A549 (cell line): Measurements from ENCODE around the gene MIP. TPM values are rescaled to one million over a fixed set of nuclear protein-coding genes. Genes with fewer than 3 reads are reported as not detected.

Experiments
- ATAC-seq, 2 experiments: fragments of 200-7000 bp in 1 of 2; fragments of >200 bp in 1 of 2; cut with Nextera tagmentation in 1 of 2; cut with Tn5 transposase in 1 of 2; 3 replicates each; pipeline versions ENCODE4 v1.8.0 to v1.9.1; 2018 to 2020; ENCODE audit warnings: mild to moderate bottlenecking in 1 of 2, moderate library complexity in 1 of 2
- CTCF ChIA-PET: fragments of 300-600 bp; sonication (Branson Sonifier 250); formaldehyde crosslinking; extraction: SDS; loops from one replicate; lab custom pipeline; 2021; ENCODE audit warnings: antibody characterized with exemption, inconsistent platforms; lab: Yijun Ruan, JAX
- POLR2A ChIA-PET: fragments of 350-600 bp; formaldehyde crosslinking; extraction: SDS; loops from one replicate; lab custom pipeline; 2021; ENCODE audit warnings: antibody characterized with exemption, inconsistent platforms; lab: Yijun Ruan, JAX
- DNase-seq, 2 experiments: peaks; one replicate each; pipeline versions ENCODE4 v3.0.0 to v3.0.0-alpha.2; 2011 to 2016; ENCODE audit warnings: low read depth in 1 of 2, low spot score in 1 of 2
- FAIRE-seq: peaks from 2 replicates; lab custom pipeline; 2011; peaks lifted over from hg19 to GRCh38; lab: Jason Lieb, UNC
- H3K27ac ChIP-seq, 2 experiments: fragments of >200 bp; sonication (Bioruptor Twin); formaldehyde crosslinking; 3 replicates each; pipeline ENCODE4 v1.5.1; 2016 to 2017
- H3K4me1 ChIP-seq: fragments of >200 bp; sonication (Bioruptor Twin); formaldehyde crosslinking; 3 replicates; pipeline ENCODE4 v1.6.1; 2016
- H3K4me2 ChIP-seq: fragments of >200 bp; sonication (Bioruptor Twin); formaldehyde crosslinking; 3 replicates; pipeline ENCODE4 v1.6.1; 2016
- H3K4me3 ChIP-seq: fragments of >200 bp; sonication (Bioruptor Twin); formaldehyde crosslinking; 3 replicates; pipeline ENCODE4 v1.5.1; 2016
- H3K9me3 ChIP-seq: fragments of >200 bp; sonication (Bioruptor Twin); formaldehyde crosslinking; 3 replicates; pipeline ENCODE4 v1.6.1; 2016
- CBX2 ChIP-seq: fragments of 200-600 bp; sonication (generic); IDR thresholded peaks from 2 replicates; pipeline ENCODE4 v1.6.1; 2016; ENCODE audit warnings: low read depth, mild to moderate bottlenecking, borderline replicate concordance
- CEBPB ChIP-seq, 2 experiments: fragments of >200 bp in 1 of 2; sonication (Bioruptor Twin) in 1 of 2; formaldehyde crosslinking in 1 of 2; IDR thresholded peaks; 2 replicates each; pipeline ENCODE4 v1.6.1; 2012 to 2016
- CHD2 ChIP-seq: fragments of 150-350 bp; IDR thresholded peaks from 2 replicates; pipeline ENCODE4 v1.6.1; 2014; ENCODE audit warnings: low read length; ENCODE audit not compliant: partially characterized antibody
- ELK1 ChIP-seq: fragments of 150-350 bp; IDR thresholded peaks from 2 replicates; pipeline ENCODE4 v1.6.1; 2014; ENCODE audit warnings: low read depth, mild to moderate bottlenecking, low read length
- ESRRA ChIP-seq: fragments of 150-350 bp; IDR thresholded peaks from 2 replicates; pipeline ENCODE4 v1.6.1; 2014; ENCODE audit warnings: mild to moderate bottlenecking, low read length, borderline replicate concordance
- HEYL ChIP-seq: fragments of 250-450 bp; sonication (Bioruptor Pico); IDR thresholded peaks from 2 replicates; pipeline ENCODE4 v1.8.0; 2021; ENCODE audit warnings: mild to moderate bottlenecking, moderate library complexity
- MAFK ChIP-seq: fragments of 450-650 bp; IDR thresholded peaks from 2 replicates; pipeline ENCODE4 v1.6.1; 2014; ENCODE audit not compliant: partially characterized antibody
- NFE2L2 ChIP-seq: fragments of 150-350 bp; conservative IDR thresholded peaks from 2 replicates; pipeline ENCODE4 v1.6.1; 2014; ENCODE audit warnings: low read length
- POLR2A ChIP-seq: IDR thresholded peaks from 2 replicates; pipeline ENCODE4 v1.6.1; 2012; ENCODE audit warnings: mild to moderate bottlenecking, low read length
- RFX5 ChIP-seq: fragments of 450-650 bp; IDR thresholded peaks from 2 replicates; pipeline ENCODE4 v1.7.1; 2014; ENCODE audit warnings: antibody characterized with exemption, mild to moderate bottlenecking, moderate library complexity
- SREBF2 ChIP-seq: fragments of 450-650 bp; IDR thresholded peaks from 2 replicates; pipeline ENCODE4 v1.6.1; 2014; ENCODE audit warnings: mild to moderate bottlenecking, moderate library complexity
- ZNF302 ChIP-seq: fragments of 250-450 bp; sonication (Bioruptor Pico); IDR thresholded peaks from 2 replicates; pipeline ENCODE4 v1.9.0; 2021; ENCODE audit warnings: inconsistent platforms, mild to moderate bottlenecking, moderate library complexity
- WGBS: methylation state at CpG from one replicate; pipeline ENCODE4 v1.1.6; 2017; ENCODE audit errors: missing lambda C conversion rate; 5-methylcytosine and 5-hydroxymethylcytosine counted together
- polyA plus RNA-seq, 4 experiments: library from polyadenylated mRNA; depleted of rRNA in 3 of 4; stranded (reverse); fragments of >200 nt; fragmentation: RNase III in 1 of 4; extraction: RNeasy Plus Mini Kit Qiagen cat#74134 plus additional on column Dnase treatment in 1 of 4; gene quantifications; 2 replicates in 3 of 4; 3 replicates in 1 of 4; pipeline ENCODE4 v1.2.3, GENCODE V29; 2011 to 2017
- TF ChIP-seq, protein P1 (sequence below): IDR thresholded peaks from 2 replicates; pipeline ENCODE4 v1.6.1; 2012; ENCODE audit warnings: low read depth, borderline replicate concordance
- TF ChIP-seq, protein P2 (sequence below): fragments of >200 bp; sonication (Bioruptor Twin); formaldehyde crosslinking; IDR thresholded peaks from 3 replicates; pipeline ENCODE4 v1.5.1; 2016
- TF ChIP-seq, protein P3 (sequence below): IDR thresholded peaks from 2 replicates; pipeline ENCODE4 v1.6.1; 2012
- TF ChIP-seq, protein P4 (sequence below): fragments of 200-600 bp; sonication (generic); IDR thresholded peaks from 2 replicates; pipeline ENCODE4 v1.6.1; 2016; ENCODE audit warnings: antibody characterized with exemption, mild to moderate bottlenecking, moderate library complexity
- TF ChIP-seq, protein P5 (sequence below): fragments of 250-450 bp; sonication (Bioruptor Pico); IDR thresholded peaks from 2 replicates; pipeline ENCODE4 v1.5.0; 2020; ENCODE audit warnings: low read depth, mild to moderate bottlenecking, moderate library complexity

Gene MIP
- polyA plus RNA-seq, 2 of the 4 experiments (the other 2 are of a cell fraction) = not detected

GRCh38 chr12:56488041-56488955 lies 33.8 kb upstream of the MIP start, which contains the start of gene GLS2:
Gene GLS2, minus strand, starts transcription at chr12:56488161. Its CDS starts 43 bp downstream, at chr12:56488118.
- Histone ChIP-seq H3K4me3 (peak within 1 kb of the TSS; percentile 35), H3K4me1 (peaks cover 17% of the 10 kb centered on the region), H3K4me2 (peak within 1 kb of the TSS; percentile 70), H3K27ac (peak within 1 kb of the TSS; percentile 8 to 19; a peak in 3 of 6 replicates), H3K9me3 (no peaks in the 10 kb centered on the region)
- ATAC-seq = peak; percentile 85 to 93
- FAIRE-seq = no peak
- TF ChIP-seq ELK1 = no peak
- TF ChIP-seq CEBPB (IDR thresholded peaks at IDR 0.05) = peak in 1 of 2 experiments; percentile 47; a peak in 1 of 4 replicates
- TF ChIP-seq, protein P1, sequence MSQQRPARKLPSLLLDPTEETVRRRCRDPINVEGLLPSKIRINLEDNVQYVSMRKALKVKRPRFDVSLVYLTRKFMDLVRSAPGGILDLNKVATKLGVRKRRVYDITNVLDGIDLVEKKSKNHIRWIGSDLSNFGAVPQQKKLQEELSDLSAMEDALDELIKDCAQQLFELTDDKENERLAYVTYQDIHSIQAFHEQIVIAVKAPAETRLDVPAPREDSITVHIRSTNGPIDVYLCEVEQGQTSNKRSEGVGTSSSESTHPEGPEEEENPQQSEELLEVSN = peak; percentile 99
- TF ChIP-seq, protein P2, sequence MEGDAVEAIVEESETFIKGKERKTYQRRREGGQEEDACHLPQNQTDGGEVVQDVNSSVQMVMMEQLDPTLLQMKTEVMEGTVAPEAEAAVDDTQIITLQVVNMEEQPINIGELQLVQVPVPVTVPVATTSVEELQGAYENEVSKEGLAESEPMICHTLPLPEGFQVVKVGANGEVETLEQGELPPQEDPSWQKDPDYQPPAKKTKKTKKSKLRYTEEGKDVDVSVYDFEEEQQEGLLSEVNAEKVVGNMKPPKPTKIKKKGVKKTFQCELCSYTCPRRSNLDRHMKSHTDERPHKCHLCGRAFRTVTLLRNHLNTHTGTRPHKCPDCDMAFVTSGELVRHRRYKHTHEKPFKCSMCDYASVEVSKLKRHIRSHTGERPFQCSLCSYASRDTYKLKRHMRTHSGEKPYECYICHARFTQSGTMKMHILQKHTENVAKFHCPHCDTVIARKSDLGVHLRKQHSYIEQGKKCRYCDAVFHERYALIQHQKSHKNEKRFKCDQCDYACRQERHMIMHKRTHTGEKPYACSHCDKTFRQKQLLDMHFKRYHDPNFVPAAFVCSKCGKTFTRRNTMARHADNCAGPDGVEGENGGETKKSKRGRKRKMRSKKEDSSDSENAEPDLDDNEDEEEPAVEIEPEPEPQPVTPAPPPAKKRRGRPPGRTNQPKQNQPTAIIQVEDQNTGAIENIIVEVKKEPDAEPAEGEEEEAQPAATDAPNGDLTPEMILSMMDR = no peak
- TF ChIP-seq POLR2A = peak; percentile 10; the same call in 1 of the 2 replicates
- TF ChIP-seq, protein P3, sequence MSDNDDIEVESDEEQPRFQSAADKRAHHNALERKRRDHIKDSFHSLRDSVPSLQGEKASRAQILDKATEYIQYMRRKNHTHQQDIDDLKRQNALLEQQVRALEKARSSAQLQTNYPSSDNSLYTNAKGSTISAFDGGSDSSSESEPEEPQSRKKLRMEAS = peak; percentile 98
- POLR2A ChIA-PET = no interaction called here
- CTCF ChIA-PET = interaction anchor here (0.5 to 4.6 kb wide), 5 partner anchors 9 to 48 kb away, joined by 3 to 19 read pairs (median 4); partner anchors contain the start of gene SPRYD4
- 45% methylated on average over 52 of the region's 59 CpGs for WGBS
- peak; percentile 69 to 75 for DNase-seq

DNA sequence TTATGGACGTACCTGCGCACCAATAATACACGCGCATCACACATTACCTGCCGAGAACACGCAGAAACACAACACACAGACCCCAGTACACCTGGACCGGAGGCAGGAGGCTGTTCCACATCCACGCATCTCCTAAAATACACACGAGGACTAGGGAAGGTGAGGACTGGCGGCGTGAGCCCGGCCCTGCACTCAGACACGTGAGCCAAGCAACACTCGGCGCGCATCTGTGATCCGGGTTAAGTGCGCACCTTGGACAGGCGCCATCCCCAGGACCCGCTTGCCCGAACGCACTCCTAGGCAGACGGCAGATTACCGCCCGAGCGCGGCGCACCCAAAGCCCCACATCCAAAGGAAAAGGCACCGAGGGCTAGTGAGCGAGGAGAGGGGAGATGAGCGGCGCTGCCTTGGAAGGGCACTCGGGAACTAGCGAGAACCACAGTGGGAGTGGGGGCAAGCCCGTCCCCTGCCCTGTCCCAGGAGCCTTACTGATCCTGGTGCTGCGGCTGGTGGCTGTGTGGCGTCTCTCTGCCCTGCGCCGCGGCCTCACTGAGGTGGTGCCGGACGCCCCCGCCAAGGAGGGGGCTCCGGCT lies 33.1 kb upstream of the MIP start:
- no peak for DNase-seq
- Histone ChIP-seq H3K4me2 (peak overlapping the region; percentile 70), H3K27ac (peak overlapping the region in 1 of 2 experiments; percentile 19; a peak in 1 of 6 replicates), H3K4me3 (peak overlapping the region; percentile 35; the same call in 1 of the 3 replicates), H3K9me3 (no peaks in the 10 kb centered on the region), H3K4me1 (peaks cover 10% of the 10 kb centered on the region; the same call in 2 of the 3 replicates)
- no peak for FAIRE-seq
- peak; percentile 35 to 51; a peak in 5 of 6 replicates for ATAC-seq
- CTCF ChIA-PET = interaction anchor here (0.5 to 4.6 kb wide), 2 partner anchors 26 to 49 kb away, joined by 3 to 19 read pairs; no protein-coding TSS in a partner anchor
- TF ChIP-seq RFX5 (no peak), CHD2 (no peak), ZNF302 (CRISPR knock-in tag) (no peak), SREBF2 (no peak), ELK1 (no peak), MAFK (no peak), NFE2L2 (no peak), ESRRA (no peak), CBX2 (no peak), HEYL (CRISPR knock-in tag) (no peak)
- TF ChIP-seq, protein P1 = no peak
- TF ChIP-seq, protein P4, sequence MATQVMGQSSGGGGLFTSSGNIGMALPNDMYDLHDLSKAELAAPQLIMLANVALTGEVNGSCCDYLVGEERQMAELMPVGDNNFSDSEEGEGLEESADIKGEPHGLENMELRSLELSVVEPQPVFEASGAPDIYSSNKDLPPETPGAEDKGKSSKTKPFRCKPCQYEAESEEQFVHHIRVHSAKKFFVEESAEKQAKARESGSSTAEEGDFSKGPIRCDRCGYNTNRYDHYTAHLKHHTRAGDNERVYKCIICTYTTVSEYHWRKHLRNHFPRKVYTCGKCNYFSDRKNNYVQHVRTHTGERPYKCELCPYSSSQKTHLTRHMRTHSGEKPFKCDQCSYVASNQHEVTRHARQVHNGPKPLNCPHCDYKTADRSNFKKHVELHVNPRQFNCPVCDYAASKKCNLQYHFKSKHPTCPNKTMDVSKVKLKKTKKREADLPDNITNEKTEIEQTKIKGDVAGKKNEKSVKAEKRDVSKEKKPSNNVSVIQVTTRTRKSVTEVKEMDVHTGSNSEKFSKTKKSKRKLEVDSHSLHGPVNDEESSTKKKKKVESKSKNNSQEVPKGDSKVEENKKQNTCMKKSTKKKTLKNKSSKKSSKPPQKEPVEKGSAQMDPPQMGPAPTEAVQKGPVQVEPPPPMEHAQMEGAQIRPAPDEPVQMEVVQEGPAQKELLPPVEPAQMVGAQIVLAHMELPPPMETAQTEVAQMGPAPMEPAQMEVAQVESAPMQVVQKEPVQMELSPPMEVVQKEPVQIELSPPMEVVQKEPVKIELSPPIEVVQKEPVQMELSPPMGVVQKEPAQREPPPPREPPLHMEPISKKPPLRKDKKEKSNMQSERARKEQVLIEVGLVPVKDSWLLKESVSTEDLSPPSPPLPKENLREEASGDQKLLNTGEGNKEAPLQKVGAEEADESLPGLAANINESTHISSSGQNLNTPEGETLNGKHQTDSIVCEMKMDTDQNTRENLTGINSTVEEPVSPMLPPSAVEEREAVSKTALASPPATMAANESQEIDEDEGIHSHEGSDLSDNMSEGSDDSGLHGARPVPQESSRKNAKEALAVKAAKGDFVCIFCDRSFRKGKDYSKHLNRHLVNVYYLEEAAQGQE = no peak
- TF ChIP-seq, protein P5, sequence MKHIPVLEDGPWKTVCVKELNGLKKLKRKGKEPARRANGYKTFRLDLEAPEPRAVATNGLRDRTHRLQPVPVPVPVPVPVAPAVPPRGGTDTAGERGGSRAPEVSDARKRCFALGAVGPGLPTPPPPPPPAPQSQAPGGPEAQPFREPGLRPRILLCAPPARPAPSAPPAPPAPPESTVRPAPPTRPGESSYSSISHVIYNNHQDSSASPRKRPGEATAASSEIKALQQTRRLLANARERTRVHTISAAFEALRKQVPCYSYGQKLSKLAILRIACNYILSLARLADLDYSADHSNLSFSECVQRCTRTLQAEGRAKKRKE = no peak
- WGBS = 88% methylated on average over 40 of the region's 44 CpGs
- POLR2A ChIA-PET = no interaction called here
